Mammary epithelial cell (primary cell): Measurements from ENCODE around the gene TMEM238.

Experiments
- EZH2 ChIP-seq: IDR thresholded peaks from 2 replicates; pipeline ENCODE4 v1.6.1; 2012; ENCODE audit warnings: low read length, inconsistent platforms, borderline replicate concordance
- TF ChIP-seq, protein P1 (sequence below), 2 donors: IDR thresholded peaks in 1 of 2; conservative IDR thresholded peaks in 1 of 2; 2 replicates each; pipeline ENCODE4 v1.5.1; 2011 to 2012; ENCODE audit warnings: inconsistent platforms in 2 of 2, low read length in 2 of 2, mild to moderate bottlenecking in 2 of 2, control low read depth in 1 of 2, low read depth in 1 of 2; ENCODE audit not compliant: insufficient read depth in 1 of 2; ENCODE audit errors: extremely low read depth in 1 of 2

DNA sequence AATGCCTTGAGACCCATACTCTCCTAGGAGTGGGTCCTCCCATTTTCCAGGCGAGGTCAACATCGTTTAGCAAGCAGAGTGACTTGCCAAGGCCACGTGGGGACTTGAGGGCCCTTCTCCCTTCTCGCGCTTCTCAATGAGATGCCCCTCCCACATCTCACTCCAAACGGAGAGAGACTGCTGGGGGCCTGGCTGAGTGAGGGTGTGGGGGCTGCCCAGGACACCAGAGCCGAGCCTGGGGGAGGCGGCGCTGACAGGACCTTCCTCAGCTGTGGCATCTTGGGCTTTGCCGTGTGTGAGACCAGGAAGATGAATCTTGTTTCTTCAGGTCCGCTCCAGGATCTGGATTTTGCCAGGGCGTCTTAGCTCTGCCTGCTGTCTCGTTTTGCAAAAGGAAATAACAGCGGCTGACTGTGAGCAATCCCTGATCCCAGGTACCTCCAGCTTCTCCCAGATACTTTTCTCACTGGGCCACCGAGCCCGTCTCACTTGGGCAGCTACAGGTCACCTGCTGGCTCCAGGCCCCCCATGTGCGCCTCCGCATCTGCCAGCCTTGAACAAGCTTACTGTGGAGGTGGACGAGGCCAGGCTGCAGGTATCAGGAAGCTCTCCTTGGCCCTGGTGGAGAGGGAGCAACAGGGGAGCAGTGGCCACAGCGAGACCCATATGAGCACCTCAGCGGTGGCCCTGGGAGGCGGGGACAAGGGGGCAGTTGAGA, 35.6 kb downstream of the TMEM238 start:
- TF ChIP-seq, protein P1, sequence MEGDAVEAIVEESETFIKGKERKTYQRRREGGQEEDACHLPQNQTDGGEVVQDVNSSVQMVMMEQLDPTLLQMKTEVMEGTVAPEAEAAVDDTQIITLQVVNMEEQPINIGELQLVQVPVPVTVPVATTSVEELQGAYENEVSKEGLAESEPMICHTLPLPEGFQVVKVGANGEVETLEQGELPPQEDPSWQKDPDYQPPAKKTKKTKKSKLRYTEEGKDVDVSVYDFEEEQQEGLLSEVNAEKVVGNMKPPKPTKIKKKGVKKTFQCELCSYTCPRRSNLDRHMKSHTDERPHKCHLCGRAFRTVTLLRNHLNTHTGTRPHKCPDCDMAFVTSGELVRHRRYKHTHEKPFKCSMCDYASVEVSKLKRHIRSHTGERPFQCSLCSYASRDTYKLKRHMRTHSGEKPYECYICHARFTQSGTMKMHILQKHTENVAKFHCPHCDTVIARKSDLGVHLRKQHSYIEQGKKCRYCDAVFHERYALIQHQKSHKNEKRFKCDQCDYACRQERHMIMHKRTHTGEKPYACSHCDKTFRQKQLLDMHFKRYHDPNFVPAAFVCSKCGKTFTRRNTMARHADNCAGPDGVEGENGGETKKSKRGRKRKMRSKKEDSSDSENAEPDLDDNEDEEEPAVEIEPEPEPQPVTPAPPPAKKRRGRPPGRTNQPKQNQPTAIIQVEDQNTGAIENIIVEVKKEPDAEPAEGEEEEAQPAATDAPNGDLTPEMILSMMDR (conservative IDR thresholded peaks at IDR 0.05 in 1 of 2, IDR thresholded peaks at IDR 0.05 in 1 of 2; ENCODE audit: extremely low read depth in 1 of 2, insufficient read depth in 1 of 2, low read depth in 1 of 2, low read length in 2 of 2), result no peak
- no peak for TF ChIP-seq EZH2
